Measurements from ENCODE around the gene ZBTB43. TPM values are rescaled to one million over a fixed set of nuclear protein-coding genes. Genes with fewer than 3 reads are reported as not detected.
"Not testable (repeated sequence)": the region's sequence is repeated elsewhere in the genome, so short reads cannot be mapped to it uniquely, and the experiment has no call there.

ZBTB43 gene
- total RNA-seq, 4 donors from 2014 or later, result 12.1 to 25.1 (median 13.5) TPM

DNA sequence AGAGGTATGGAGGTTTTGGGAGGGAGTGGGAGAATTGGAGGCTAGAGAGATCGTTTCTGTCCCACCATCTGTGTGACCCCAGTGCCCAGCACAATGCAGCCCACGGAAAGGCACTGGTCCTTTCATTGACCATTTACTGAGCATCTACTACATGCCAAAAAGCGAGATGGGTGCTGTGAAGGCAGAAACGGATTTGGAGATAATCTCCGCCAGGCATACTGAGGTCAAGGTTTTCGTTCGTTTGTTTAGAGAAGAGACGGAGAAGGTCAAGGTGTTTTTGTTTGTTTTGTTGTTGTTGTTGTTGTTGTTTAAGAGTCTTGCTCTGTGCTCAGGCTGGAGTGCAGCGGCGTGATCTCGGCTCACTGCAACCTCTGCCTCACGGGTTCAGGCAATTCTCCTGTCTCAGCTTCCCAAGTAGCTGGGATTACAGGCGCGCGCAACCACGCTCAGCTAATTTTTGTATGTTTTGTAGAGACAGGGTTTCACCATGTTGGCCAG is 593 bp upstream of the ZBTB43 start:
- no peak for DNase-seq
- intact Hi-C loops (cut with DNase I), result no loop called here
- 70% methylated on average over 16 of the region's 16 CpGs for WGBS, 2 donors
- peak overlapping the region in 2 of 3 donors; percentile 59 to 78 for H3K27ac ChIP-seq
- H3K27me3 ChIP-seq, result no peaks in the 10 kb centered on the region
- no peak for TF ChIP-seq POLR2A (IDR thresholded peaks at IDR 0.05)
- TF ChIP-seq, protein P1, sequence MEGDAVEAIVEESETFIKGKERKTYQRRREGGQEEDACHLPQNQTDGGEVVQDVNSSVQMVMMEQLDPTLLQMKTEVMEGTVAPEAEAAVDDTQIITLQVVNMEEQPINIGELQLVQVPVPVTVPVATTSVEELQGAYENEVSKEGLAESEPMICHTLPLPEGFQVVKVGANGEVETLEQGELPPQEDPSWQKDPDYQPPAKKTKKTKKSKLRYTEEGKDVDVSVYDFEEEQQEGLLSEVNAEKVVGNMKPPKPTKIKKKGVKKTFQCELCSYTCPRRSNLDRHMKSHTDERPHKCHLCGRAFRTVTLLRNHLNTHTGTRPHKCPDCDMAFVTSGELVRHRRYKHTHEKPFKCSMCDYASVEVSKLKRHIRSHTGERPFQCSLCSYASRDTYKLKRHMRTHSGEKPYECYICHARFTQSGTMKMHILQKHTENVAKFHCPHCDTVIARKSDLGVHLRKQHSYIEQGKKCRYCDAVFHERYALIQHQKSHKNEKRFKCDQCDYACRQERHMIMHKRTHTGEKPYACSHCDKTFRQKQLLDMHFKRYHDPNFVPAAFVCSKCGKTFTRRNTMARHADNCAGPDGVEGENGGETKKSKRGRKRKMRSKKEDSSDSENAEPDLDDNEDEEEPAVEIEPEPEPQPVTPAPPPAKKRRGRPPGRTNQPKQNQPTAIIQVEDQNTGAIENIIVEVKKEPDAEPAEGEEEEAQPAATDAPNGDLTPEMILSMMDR (IDR thresholded peaks at IDR 0.05), result no peak
- H3K9me3 ChIP-seq, result no peaks in the 10 kb centered on the region
- H3K4me1 ChIP-seq, result peaks cover 20 to 26% of the 10 kb centered on the region in 2 donors
- no peaks in the 10 kb centered on the region for H3K36me3 ChIP-seq
- peak overlapping the region in 2 of 3 donors; percentile 39 to 77 for H3K4me3 ChIP-seq (replicated peaks in 1 of 3)

DNA sequence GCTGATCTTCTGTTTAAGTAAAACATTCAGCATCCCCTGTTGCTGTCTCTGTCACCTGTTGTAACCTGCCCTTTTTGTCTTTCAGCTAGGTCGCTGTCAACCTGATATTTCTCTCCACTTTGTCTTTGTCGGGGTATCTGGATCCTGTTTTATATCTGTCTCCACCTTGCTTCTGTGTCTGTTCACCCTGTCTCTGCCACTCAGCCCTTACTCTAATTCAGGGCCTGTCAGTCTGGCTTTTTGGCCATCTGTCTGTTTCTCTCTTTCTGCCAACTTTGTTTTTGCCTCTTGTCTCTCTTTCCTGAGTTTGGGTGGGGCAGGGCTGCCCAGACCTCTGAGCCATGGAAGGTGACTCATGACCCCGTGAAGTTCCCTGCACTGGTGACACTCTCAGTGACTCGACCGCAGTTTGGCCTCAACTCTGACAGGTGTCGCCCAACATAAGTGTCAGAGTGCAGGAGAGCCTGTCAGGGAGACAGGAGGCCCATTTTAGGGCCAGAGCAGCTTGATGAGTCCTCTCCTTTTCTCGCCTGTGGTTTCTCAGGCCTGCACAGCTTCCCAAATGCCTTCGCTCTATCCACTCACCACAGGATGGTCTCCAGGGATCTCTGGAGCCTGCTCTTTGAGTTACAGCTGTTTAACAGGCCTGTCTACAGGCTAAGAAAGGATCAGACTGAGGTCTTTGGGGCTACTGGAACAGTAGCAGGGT is 868 bp downstream of the ZBTB43 start:
- Histone ChIP-seq H3K27ac (peak overlapping the region in 2 of 3 donors; percentile 59 to 78), H3K36me3 (no peaks in the 10 kb centered on the region), H3K27me3 (no peaks in the 10 kb centered on the region), H3K4me1 (peaks cover 23 to 34% of the 10 kb centered on the region in 2 donors), H3K4me3 (replicated peaks in 1 of 3) (peak overlapping the region; percentile 48 to 92 (median 77)), H3K9me3 (no peaks in the 10 kb centered on the region)
- intact Hi-C loops (cut with DNase I), result no loop called here
- WGBS, 2 donors, result 18% methylated on average over 8 of the region's 8 CpGs
- TF ChIP-seq, protein P1 (IDR thresholded peaks at IDR 0.05), result no peak
- TF ChIP-seq POLR2A (IDR thresholded peaks at IDR 0.05), result no peak
- DNase-seq, result peak; percentile 57

DNA sequence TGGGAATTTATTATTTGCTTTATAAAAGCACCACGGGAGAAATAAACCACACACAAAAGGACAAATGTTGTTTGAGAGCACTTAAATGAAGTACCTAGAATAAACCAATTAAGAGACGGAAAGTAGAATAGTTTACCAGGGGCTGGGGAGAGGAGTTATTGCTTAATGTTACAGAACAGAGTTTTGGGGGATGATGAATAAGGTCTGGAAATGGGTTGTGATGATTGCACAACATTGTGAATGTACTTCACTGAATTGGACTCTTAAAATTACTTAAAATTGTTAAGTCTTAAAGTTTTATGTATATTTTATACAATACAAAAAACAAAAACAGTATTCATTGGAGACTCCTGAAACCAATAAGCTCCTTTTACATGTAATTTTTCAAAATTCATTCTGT is 1.5 kb downstream of the ZBTB43 start:
- intact Hi-C loops (cut with DNase I), result no loop called here
- Histone ChIP-seq H3K9me3 (no peaks in the 10 kb centered on the region), H3K27ac (no peak overlapping the region), H3K4me3 (replicated peaks in 1 of 3) (no peak overlapping the region), H3K27me3 (no peaks in the 10 kb centered on the region), H3K36me3 (no peaks in the 10 kb centered on the region), H3K4me1 (peaks cover 23 to 34% of the 10 kb centered on the region in 2 donors)
- no peak for DNase-seq
- TF ChIP-seq, protein P1 (IDR thresholded peaks at IDR 0.05), result no peak
- no peak for TF ChIP-seq POLR2A (IDR thresholded peaks at IDR 0.05)
- WGBS, 2 donors, result 37 to 43% methylated on average over 2 of the region's 2 CpGs

DNA sequence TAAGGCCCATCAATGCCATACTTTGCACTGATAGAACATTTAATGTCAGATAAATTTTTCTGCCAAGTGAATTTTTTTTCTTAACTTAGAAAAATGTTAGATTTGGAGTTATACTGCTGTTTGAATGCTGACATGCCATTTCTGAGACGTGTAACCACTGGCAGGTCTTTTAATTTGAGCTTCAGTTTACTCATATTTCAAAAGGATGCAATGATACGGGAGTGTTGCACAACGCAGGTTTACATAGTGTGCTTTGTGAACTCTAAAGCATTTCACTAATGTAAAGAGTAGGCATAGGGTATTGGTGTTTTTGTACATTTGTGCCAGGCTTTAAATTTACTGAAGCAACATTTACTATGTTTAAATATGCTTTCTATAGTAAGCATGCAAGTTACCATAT is 4.2 kb downstream of the ZBTB43 start:
- peaks cover 0 to 6% of the 10 kb centered on the region in 2 donors for H3K36me3 ChIP-seq
- no peaks in the 10 kb centered on the region for H3K9me3 ChIP-seq
- no peak for DNase-seq
- no peak overlapping the region for H3K4me3 ChIP-seq (replicated peaks in 1 of 3)
- no peaks in the 10 kb centered on the region for H3K27me3 ChIP-seq
- intact Hi-C loops (cut with DNase I), result no loop called here
- peak overlapping the region; percentile 14 to 32 (median 27) for H3K27ac ChIP-seq
- TF ChIP-seq, protein P1 (IDR thresholded peaks at IDR 0.05), result no peak
- no peak for TF ChIP-seq POLR2A (IDR thresholded peaks at IDR 0.05)
- peaks cover 23 to 34% of the 10 kb centered on the region in 2 donors for H3K4me1 ChIP-seq
- 86 to 90% methylated on average over 3 of the region's 3 CpGs for WGBS, 2 donors

DNA sequence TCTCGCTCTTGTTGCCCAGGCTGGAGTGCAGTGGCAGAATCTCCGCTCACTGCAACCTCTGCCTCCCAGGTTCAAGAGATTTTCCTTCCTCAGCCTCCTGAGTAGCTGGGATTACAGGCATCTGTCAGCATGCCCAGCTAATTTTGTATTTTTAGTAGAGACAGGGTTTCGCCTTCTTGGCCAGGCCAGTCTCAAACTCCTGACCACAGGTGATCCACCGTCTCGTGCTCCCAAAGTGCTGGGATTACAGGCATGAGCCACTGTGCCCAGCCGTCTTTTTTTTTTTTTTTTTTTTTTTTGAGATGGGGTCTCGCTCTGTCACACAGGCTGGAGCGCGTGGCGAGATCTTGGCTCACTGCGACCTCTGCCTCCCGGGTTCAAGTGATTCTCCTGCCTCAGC is 5.4 kb downstream of the ZBTB43 start:
- H3K27me3 ChIP-seq; DNase-seq; H3K9me3 ChIP-seq; H3K36me3 ChIP-seq; H3K4me3 ChIP-seq (replicated peaks in 1 of 3); intact Hi-C loops (cut with DNase I): not testable (repeated sequence)
- 95 to 97% methylated on average over 12 of the region's 12 CpGs for WGBS, 2 donors
- Histone ChIP-seq H3K4me1 (peaks cover 23 to 31% of the 10 kb centered on the region in 2 donors), H3K27ac (peak overlapping the region in 1 of 3 donors; percentile 17)

Measured in thyroid gland (tissue), 4 donors.